Esophagus muscularis mucosa (tissue), 3 donors: ENCODE results near the gene ULK3.

ENCODE experiments used
- POLR2A ChIP-seq: fragments of 450-650 bp; IDR thresholded peaks from one replicate; pipeline ENCODE4 v1.6.1; 2017; ENCODE audit warnings: antibody characterized with exemption, moderate library complexity, mild to moderate bottlenecking, low read depth
- POLR2AphosphoS5 ChIP-seq, 2 donors: sonication (generic); formaldehyde crosslinking; IDR thresholded peaks; one replicate each; pipeline ENCODE4 v1.6.1; 2017; ENCODE audit warnings: antibody characterized with exemption in 2 of 2
- TF ChIP-seq, protein P1 (sequence below), 3 experiments: fragments of 200-600 bp in 2 of 3; fragments of 450-650 bp in 1 of 3; sonication (generic) in 2 of 3; IDR thresholded peaks; one replicate each; pipeline ENCODE4 v1.5.1; 2017 to 2019; ENCODE audit warnings: antibody characterized with exemption in 3 of 3, mild to moderate bottlenecking in 2 of 3, moderate library complexity in 1 of 3

DNA sequence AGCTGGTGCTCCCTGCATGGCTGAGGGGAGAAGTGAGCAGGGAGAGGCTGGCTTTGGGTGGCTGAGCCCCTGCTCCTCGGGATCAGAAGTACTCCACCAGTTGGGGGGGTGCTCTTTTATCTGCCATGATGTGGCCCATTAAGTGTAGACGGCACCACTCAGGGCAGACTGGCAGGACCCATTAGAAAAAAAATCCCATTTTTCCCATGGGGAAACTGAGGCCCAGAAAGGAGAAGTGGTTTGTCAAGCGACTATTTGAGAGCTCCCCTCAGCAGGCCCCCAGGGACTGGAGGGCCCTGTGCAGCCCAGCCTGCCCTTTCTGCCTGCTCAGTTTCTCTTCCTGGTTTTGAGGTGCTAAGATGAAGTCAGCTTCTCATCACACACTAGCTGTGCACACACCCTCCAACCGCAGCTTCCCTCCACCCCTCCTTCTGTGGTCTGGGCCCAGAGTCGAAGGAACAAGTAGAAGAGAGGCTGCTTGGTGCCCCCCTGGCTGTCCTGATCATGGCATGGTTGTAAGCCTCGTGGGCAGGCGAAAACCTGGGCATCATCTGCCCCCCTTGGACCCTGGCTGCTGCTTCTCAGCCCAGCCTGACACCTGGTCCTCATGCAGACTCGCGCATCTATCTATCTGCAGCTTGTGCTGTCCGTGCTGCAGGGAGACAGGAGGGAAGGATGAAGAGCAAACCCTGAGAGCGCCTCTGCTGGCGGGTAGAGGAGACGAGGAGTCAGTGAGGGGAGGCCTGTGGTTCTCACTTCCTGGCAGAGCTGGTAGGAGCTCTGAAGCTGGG lies 55.5 kb downstream of the ULK3 start:
- TF ChIP-seq POLR2A, result no peak
- no peak for TF ChIP-seq POLR2AphosphoS5 (IDR thresholded peaks at IDR 0.05)
- TF ChIP-seq, protein P1, sequence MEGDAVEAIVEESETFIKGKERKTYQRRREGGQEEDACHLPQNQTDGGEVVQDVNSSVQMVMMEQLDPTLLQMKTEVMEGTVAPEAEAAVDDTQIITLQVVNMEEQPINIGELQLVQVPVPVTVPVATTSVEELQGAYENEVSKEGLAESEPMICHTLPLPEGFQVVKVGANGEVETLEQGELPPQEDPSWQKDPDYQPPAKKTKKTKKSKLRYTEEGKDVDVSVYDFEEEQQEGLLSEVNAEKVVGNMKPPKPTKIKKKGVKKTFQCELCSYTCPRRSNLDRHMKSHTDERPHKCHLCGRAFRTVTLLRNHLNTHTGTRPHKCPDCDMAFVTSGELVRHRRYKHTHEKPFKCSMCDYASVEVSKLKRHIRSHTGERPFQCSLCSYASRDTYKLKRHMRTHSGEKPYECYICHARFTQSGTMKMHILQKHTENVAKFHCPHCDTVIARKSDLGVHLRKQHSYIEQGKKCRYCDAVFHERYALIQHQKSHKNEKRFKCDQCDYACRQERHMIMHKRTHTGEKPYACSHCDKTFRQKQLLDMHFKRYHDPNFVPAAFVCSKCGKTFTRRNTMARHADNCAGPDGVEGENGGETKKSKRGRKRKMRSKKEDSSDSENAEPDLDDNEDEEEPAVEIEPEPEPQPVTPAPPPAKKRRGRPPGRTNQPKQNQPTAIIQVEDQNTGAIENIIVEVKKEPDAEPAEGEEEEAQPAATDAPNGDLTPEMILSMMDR (IDR thresholded peaks at IDR 0.05), result peak in 2 of 3 experiments; percentile 16 to 31
